Activated naive CD4-positive, alpha-beta T cell (primary cell): Measurements from ENCODE around the gene USB1.

Experiments
- DNase-seq, 4 experiments: peaks; one replicate each; lab custom pipeline; 2025; lab: John Stamatoyannopoulos, UW

Gene USB1

DNA sequence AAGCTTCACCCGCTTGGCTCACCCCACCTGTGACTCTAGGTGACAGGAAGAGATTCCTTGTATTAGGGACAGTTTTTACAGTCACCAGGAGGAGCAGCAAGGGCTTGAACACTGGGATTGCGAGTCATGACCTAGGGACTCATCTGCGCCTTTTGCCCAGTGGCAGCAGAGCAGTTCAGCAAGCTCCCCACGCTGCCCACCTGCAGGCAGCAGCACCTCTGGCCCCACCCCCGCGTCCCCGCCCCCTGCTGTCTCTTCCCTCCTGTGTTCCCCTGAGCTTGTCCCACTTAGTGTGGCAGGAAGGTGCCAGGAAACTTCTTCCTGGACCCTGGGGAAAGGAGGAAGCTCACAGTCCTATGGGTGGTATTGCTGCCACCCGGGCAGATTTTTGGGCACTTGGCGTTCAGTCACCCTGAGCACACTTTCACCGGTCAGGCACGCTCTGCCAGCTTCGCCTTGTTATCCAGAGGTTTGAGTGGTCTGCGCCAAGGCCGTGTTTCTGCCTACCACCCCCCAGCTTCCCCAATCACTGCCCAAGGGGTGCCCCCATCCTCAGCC, 33.0 kb downstream of the USB1 start:
- DNase-seq: no peak

DNA sequence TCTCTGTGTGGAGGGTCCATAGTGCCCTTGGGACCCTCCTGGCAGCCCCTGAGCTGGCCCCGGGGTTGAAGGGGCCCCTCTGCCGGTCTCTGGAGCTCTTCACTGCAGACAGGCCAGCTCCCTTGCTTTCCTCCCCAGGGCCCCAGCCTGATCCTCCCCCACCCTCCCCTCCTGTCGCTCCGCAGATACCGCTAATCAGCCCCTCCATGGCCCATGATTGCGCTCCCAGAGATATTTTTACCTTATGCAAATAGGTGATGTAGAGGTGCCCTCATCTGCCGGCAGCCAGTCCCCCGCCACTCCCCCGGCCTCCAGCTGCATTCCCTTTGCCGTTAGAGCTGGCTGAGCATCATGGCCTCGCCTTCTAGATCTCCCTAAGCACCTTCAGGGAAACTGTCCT, 33.6 kb downstream of the USB1 start:
- no peak for DNase-seq

DNA sequence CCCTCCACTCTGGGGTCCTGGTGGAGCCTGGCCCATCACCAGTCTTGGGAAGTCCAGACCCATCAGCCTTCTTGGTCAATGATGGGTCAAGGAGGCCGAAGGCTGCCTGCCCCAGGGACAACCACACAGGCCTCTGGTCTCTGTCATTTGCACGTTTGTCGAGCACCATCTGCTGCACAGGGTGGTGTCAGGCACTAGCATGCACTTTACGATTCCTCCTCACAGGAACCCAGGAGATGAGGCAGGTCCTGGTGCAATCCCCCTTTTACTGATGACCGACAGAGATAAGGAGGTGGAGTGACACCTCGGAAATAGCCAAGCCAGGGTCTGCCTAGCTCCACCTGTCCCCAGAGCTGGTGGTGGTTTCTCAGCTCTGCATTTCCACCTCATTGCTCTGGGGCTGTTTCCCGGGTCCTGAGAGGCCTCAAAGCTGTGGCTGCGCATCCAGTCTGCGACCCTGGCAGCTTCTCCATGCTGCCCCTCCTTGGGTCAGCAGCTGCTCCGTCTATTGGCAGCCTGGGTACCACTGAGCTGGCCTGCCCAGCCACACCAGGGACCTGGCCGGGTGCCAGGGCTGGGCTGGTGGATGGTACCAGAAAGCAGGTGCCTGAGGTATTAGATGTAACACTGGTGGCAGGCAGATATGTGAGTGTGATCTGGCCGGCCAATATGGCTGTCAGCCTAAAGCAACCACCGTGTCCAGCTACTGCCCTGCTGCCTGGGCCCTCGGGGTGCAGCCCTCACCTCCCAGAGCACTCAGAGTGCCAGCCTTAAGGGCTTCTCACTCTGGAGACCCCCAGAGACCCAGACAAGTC, 34.4 kb downstream of the USB1 start:
- DNase-seq: no peak

GRCh38 chr16:58036943-58037342, 35.7 kb downstream of the USB1 start:
- no peak for DNase-seq

DNA sequence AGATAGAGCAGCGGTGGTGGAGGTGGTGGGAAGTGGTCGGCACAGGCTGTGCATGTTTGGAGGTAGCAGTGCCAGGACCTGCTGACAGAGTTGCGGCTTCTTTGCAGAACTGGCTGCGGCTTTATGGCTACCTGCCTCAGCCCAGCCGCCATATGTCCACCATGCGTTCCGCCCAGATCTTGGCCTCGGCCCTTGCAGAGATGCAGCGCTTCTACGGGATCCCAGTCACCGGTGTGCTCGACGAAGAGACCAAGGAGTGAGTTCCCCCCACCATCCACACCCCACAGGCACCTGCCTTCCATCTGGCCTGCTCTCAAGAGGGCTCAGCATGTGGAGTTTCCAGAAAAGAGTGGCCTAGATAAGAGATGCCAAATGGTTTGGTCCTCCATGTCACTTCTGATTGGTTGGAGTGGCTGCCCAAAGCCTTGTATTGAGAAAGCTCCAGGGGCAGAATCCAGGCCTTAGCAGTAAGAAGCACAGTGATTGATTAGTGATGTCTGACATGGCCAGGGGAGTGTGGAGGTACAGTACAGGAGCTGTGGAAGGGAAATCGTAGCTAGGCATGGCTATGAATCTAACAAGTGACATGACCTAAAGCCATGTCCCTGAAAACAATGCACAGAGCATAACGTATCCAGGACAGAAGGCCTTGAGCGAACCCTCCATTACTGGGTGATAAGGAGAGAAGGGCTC, 36.3 kb downstream of the USB1 start:
- DNase-seq: no peak

DNA sequence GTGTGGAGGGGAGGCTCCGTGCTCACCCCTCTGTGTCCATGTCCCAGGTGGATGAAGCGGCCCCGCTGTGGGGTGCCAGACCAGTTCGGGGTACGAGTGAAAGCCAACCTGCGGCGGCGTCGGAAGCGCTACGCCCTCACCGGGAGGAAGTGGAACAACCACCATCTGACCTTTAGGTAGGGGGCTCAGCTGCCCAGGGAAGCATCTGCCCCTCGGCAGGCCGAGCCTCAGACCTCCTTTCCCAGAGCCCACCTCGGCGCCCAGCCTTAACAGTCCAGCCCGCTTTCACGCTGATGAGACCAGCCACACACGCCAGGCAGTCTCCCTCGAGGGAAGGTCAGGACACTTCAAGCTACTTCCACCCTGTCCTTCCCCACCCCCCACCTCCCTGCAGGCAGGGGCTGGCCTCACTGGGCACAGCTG, 37.0 kb downstream of the USB1 start:
- DNase-seq: no peak

DNA sequence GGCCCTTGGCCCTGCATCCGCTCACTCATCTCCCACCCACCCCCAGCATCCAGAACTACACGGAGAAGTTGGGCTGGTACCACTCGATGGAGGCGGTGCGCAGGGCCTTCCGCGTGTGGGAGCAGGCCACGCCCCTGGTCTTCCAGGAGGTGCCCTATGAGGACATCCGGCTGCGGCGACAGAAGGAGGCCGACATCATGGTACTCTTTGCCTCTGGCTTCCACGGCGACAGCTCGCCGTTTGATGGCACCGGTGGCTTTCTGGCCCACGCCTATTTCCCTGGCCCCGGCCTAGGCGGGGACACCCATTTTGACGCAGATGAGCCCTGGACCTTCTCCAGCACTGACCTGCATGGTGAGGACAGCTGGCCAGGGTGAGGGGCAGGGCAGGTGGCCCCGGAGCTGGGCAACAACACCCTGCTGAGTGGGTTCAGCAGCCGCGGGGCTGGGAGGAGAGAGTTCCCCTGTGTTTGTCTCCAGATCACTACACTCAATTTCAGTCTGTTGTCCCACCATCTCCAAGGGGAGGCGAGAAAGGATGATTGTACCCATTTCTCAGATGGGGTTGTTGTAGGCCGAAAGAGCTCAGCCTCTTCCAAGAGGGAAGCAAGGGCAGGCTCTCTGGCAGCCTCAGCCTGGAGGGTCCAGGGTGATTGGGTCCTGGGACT, 38.8 kb downstream of the USB1 start:
- DNase-seq: no peak

DNA sequence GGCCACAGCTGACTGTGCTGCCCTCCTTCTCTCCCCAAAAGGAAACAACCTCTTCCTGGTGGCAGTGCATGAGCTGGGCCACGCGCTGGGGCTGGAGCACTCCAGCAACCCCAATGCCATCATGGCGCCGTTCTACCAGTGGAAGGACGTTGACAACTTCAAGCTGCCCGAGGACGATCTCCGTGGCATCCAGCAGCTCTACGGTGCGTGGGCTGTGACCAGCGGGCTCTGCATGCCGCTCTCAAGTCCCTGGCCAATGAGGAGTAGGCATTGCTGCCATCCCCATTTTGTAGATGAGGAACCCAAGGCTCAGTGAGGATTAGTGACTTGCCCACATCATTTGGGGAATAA, 39.3 kb downstream of the USB1 start:
- DNase-seq: no peak

- no peak for DNase-seq
Measured at GRCh38 chr16:58040945-58041627, 39.9 kb downstream of the USB1 start.

GRCh38 chr16:58041628-58041955, 40.4 kb downstream of the USB1 start:
- no peak for DNase-seq

- no peak for DNase-seq
Measured at GRCh38 chr16:58042001-58042885, 41.0 kb downstream of the USB1 start.

GRCh38 chr16:58042886-58043515, 41.8 kb downstream of the USB1 start:
- DNase-seq: no peak

DNA sequence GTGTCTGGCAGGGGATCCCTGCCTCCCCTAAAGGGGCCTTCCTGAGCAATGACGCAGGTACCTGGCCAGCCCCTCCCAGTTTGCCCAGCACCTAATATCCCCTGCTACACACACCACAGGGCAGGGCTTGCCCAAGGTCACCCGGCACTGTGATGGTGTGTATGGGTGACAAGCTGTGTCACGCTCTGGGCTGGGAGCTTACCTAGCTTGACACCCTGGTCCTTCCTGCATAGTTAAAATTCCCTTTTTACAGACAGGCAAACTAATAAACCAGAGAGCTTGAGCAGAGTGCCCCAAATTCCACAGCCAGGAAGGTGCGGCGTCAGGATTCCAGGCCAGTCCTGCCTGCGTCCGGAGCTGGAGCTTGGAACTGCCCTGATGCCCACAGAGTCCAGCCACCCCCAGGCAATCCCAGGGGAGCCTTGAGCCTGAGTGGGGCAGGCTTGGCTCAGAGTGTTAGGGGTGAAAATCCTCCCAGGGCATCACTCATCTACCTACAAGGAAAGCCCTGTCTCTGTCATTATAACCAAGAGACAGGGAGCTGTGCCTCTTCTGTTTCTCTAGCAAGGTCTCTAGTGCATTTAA, 42.5 kb downstream of the USB1 start:
- no peak for DNase-seq

- no peak for DNase-seq
Measured at GRCh38 chr16:58044266-58045019, 43.2 kb downstream of the USB1 start.

- no peak for DNase-seq
Measured at GRCh38 chr16:58045096-58045495, 43.9 kb downstream of the USB1 start.

DNA sequence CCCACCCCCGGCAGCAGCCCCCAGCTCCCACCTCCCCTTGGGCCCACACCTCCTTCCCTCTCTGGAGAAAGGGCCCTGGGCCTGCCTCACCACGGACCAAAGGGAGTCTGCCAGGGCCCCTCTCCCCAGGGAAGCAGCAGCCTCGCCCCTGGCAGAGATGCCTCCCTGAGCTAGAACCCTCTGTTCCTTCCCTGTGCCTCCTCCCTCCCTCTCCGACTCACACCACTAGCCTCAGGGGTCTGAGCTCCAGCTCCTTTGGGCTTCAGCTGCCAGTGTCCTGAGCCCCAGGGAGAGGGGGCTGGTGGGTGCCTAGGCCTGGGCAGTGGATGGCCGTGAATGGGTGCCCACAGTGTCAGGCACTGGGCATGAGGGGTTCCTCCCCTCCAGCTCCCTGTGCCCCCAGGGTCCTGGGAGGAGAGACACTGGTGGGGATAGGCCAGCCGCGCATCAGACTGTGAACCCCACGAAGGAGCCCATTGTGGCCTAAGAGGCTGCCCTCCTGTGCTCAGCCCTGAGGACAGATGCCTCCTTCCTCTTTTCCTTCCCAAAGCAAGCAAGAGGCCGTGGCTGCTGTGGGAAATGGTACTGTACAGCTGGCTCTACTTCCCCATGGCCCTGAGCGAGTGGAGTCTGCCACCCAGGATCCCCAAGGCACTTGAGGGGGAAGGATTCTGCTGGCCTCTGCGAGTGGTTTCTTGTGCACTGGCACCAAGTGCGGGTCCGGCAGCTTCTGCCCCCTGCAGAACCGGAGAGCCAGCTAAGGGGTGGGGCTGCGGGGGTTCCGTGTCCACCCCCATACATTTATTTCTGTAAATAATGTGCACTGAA, 45.1 kb downstream of the USB1 start:
- no peak for DNase-seq

GRCh38 chr16:58046936-58047335, 45.7 kb downstream of the USB1 start:
- no peak for DNase-seq

- no peak for DNase-seq
Measured at GRCh38 chr16:58047557-58048348, 46.5 kb downstream of the USB1 start.
